Measurements from ENCODE around the gene COL27A1. TPM values are rescaled to one million over a fixed set of nuclear protein-coding genes. Genes with fewer than 3 reads are reported as not detected.
"Not testable (repeated sequence)": the region's sequence is repeated elsewhere in the genome, so short reads cannot be mapped to it uniquely, and the experiment has no call there.

The COL27A1 gene
- total RNA-seq, 1 donor from 2014 or later = 1.0 TPM

DNA sequence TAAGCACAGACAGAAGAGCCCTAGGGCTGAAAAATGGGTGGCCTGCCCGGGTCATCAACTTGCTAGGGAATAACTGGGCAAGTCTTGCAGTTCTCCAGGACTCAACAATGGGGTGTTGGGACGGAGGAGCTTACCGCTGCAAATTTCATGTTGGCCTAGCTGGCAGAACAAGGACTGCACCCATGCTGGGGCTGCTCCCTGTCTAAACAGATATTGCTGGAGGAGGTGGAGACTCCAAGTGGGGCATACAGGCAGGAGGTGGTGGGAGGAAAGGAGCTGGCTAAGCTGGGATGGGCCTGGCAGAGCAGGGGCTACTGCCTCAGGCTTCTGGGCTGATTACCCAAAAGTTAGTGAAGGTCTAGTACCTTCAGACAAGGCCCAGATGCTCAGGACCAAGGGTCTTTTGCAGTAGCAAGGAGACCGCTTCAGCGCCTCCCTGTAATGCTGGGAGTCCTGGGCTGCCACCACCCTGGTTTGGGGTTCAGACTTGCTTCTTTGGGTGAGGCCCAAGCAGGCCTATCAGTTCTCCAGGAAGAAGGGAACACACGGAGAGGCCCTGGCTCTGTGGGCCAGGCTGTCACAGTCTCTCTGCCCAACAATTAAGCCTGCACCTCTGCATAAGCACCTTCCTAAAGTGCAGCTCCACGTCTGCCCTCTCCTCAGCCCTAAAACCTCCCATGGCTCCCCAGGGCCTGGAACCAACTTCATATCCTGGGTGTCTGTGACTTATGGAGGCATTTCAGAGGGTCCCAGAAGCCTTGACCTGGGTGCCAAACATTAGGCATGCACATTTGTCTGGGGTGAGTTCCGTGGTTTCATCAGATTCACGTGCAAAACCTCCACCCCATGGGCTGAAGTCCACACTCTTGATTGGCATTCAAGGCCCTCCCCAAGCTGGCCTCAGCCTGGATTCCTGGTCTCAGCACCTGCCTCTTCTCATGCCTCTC, 32.0 kb upstream of the COL27A1 start:
- no peak for DNase-seq (ENCODE audit: low read depth in 2 of 2)

DNA sequence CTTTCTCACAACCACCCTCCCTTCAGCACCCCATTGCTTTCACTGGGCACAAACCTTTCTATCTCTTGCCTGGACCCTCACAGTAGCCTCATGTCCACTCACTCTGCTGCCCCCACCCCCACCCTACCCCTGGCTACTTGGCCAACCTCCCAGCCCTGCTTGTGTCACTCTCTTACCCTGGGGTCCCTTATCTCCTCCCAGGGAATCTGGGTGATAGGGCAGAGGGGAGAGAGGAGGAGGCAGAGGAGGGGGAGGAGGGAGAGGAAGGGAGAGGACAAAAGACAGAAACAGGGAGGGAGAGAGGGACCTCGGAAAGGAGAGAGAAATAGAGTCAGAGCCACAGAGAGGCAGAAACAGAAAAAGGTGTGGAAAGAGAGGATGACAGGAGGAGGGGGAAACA, 31.2 kb upstream of the COL27A1 start:
- no peak for DNase-seq (ENCODE audit: low read depth in 2 of 2)

GRCh38 chr9:114124666-114125475, 30.5 kb upstream of the COL27A1 start:
- DNase-seq (ENCODE audit: low read depth in 2 of 2) = no peak

DNA sequence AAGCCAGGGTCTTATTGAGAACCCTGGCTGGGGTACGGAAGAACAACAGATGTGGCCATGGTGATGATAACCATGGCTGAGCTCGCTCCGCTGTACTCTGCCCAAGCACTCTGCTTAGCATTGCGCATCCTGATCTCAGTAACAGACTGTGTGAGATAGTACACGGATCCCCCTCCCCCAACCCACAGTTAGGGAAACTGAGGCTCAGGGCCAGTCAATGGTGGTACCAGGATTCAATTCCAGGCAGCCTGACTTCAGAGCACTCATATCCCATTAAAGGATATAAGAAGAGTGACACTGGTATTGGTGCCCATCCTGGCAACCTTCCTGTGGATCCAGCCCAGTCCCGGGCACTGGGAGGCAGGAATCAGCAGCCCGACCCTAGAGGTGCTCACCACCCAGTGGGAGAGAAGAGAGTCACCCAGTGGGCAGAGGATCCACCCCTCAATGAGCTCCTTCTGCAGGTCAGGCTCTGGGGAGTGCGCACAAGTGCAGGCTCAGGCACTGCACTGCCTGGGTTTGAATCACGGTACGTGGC, 29.8 kb upstream of the COL27A1 start:
- no peak for DNase-seq (ENCODE audit: low read depth in 2 of 2)

- DNase-seq (ENCODE audit: low read depth in 2 of 2) = no peak
These were observed 28.9 kb upstream of the COL27A1 start for GRCh38 chr9:114126247-114127060.

GRCh38 chr9:114128759-114129158, 26.6 kb upstream of the COL27A1 start:
- not testable (repeated sequence) for DNase-seq (ENCODE audit: low read depth in 2 of 2)

DNA sequence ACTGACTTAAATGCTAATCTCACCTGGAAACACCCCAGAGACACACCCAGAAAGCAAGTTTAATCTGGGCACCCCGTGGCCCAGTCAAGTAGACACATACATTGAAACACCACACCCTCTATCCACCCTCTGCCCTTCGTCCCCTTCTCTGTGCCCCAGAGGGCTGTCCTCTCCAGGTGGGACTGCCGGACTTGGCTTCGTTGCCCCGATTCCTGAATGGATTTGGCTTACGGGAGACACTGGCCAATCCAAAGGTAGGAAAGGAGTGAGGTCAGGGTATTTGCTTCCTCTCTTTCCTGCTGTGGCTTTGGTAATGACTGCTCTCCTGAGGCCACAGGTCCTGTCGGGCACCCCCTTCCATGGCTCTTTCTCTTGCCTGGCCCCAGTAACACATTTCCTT, 25.2 kb upstream of the COL27A1 start:
- no peak for DNase-seq (ENCODE audit: low read depth in 2 of 2)

DNA sequence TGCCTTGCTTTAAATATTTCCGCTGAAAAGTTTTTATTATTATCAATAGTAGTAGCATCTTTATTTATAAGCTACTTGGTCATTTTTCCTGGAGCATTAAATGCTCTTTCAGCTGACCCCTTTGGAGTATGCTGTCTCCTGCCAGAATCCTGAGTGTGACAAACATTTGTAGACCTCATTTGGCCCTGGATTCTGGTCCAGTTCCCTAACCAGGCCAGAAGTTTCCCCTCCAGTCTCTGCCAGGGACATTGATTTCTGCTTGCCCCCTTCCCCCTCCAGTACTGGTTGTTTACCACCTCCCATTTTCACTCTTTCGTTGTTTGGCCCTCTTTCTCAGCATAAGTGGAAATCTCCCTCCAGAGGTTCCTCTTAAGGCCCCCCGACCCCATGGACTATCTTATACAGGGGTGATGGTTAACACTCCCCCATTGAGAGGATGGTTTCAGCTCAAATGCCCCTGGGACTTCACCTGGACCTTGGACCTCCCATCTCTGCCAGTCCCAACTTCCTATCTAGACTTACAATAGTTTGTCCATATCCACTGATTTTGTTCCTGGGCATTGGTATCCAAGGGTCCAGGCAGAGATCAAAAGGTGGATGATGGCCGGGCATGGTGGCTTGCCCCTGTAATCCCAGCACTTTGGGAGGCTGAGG, 24.6 kb upstream of the COL27A1 start:
- DNase-seq (ENCODE audit: low read depth in 2 of 2) = no peak

DNA sequence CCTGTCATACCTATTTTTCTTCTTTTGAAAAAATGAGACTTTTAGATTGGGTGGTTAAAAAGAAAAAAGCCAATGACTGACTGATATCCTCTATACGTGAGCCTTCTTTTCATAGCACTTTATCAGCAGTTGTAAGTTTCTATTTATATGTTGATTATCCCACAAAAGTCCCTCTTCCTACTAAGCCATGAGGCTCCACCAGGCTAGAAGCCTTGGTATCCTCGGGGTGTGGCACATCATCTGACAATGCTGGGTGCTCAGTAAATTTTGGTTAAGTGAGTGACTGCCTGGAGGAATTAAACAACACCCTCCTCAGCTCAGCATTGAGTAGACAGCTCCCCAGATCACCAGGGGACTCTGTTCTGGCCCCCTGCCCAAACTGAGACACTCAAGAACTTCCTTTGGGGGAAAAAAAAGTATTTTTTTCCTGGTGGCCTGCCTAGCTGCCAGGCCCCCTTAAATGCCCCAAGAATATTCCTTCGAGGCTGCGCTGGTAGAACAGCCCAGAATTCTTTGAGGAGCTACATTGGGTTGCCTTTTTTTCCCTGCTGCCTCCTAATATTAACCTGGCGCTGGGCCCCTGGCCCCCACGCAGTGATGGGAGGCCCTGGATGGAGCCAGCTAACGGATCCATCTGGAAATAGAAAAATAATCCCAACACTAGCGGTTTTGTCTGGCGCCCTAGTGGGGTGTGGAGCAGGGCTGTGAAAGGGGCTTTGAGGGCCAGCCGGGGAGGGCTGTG, 23.4 kb upstream of the COL27A1 start:
- DNase-seq (ENCODE audit: low read depth in 2 of 2) = no peak

- no peak for DNase-seq (ENCODE audit: low read depth in 2 of 2)
These were observed 22.8 kb upstream of the COL27A1 start for GRCh38 chr9:114132550-114132918.

DNA sequence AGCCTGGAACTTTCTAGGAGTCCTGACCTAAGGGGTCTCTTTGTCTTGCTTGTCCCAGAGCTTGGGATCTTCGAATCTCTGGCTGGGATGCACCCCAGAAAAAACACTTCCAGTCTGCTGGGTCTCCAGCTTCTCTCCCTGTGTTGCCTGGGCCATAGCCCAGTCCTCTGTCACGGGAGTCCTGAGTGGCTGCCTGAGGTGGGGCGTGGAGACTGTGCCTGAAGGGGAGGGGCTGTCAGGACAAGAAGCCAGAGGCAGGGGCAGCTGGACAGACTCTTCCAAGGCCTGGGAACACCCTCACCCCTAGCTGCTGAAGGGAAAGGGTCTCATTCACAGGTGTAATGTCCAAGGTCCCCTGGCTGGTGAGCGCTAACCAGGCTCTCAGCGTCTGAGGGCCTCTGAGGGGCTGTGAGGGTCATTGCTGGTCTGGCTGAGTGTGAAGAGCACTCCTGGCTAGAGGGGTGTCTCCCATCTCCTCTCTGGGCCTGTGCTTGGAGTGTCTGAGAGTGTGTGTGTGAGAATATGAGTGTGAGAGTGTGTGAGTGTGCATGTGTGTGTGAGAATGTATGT, 20.4 kb upstream of the COL27A1 start:
- no peak for DNase-seq (ENCODE audit: low read depth in 2 of 2)

GRCh38 chr9:114137831-114138230, 17.5 kb upstream of the COL27A1 start:
- DNase-seq (ENCODE audit: low read depth in 2 of 2) = no peak

DNA sequence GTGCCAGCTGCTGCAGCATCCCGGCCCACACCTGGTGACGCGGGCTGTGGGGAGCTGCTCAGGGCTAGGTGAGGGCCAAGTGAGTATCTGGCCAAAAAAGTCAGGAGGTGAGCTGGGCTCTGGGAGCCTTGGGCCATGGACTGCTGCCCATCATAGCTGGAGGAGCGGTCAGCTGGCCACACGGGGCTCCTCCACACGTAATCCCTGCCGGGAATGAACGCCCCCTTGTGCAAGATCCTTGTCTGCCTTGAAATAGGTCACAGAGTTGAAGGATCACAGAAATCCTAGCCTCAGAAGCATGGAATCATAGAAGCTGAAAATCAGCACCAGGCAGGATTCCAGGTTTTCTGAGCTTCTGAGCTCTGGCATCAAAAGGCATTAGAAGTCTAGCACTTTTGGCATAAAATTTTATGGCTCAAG, 16.8 kb upstream of the COL27A1 start:
- no peak for DNase-seq (ENCODE audit: low read depth in 2 of 2)

DNA sequence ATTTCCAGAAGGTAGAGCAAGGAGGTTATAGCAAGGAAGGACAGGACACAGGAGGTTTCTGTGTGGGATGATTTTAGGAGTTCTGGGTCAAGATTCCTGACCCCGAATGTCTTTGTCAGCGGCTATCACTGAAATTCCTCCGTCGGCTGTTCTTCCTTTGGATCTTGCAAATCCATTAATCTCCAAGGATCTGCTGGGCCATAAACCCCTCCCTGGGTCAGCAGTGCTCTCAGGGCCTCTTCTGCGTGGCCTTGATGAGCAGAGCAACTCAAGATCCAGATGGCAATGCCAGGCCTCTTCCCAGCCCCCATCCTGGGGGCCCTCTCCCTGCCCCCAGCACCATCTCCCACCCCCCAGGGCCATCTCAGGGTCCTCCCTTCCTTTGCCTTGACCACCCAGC, 16.3 kb upstream of the COL27A1 start:
- DNase-seq (ENCODE audit: low read depth in 2 of 2) = no peak

- DNase-seq (ENCODE audit: low read depth in 2 of 2) = no peak
These were observed 14.9 kb upstream of the COL27A1 start for GRCh38 chr9:114140401-114140800.

GRCh38 chr9:114140850-114141249, 14.5 kb upstream of the COL27A1 start:
- DNase-seq (ENCODE audit: low read depth in 2 of 2) = no peak

GRCh38 chr9:114141553-114142402, 13.6 kb upstream of the COL27A1 start:
- DNase-seq (ENCODE audit: low read depth in 2 of 2) = no peak

- no peak for DNase-seq (ENCODE audit: low read depth in 2 of 2)
These were observed 12.1 kb upstream of the COL27A1 start for GRCh38 chr9:114143234-114143633.

GRCh38 chr9:114146735-114147134, 8.6 kb upstream of the COL27A1 start:
- no peak for DNase-seq (ENCODE audit: low read depth in 2 of 2)
